ENCODE results near the gene C16orf78.

C16orf78 gene

GRCh38 chr16:49348408-49349176, 25.0 kb upstream of the C16orf78 start:
- no peak overlapping the region for H3K4me3 ChIP-seq (ENCODE audit: low read length)
- DNase-seq (ENCODE audit: low read depth) = no peak
- no peak for TF ChIP-seq CTCF (IDR thresholded peaks at IDR 0.05; ENCODE audit: insufficient read depth, low read depth, low read length, missing control alignments)

- no peak overlapping the region for H3K4me3 ChIP-seq (ENCODE audit: low read length)
- no peak for DNase-seq (ENCODE audit: low read depth)
- TF ChIP-seq CTCF (IDR thresholded peaks at IDR 0.05; ENCODE audit: insufficient read depth, low read depth, low read length, missing control alignments) = no peak
Measured at GRCh38 chr16:49349446-49350168, 24.0 kb upstream of the C16orf78 start.

- TF ChIP-seq CTCF (IDR thresholded peaks at IDR 0.05; ENCODE audit: insufficient read depth, low read depth, low read length, missing control alignments) = peak; percentile 81
- no peak overlapping the region for H3K4me3 ChIP-seq (ENCODE audit: low read length)
- peak; percentile 50 for DNase-seq (ENCODE audit: low read depth)
Measured at GRCh38 chr16:49350265-49351095, 23.1 kb upstream of the C16orf78 start.

GRCh38 chr16:49351096-49351487, 22.5 kb upstream of the C16orf78 start:
- TF ChIP-seq CTCF (IDR thresholded peaks at IDR 0.05; ENCODE audit: insufficient read depth, low read depth, low read length, missing control alignments) = no peak
- no peak for DNase-seq (ENCODE audit: low read depth)
- H3K4me3 ChIP-seq (ENCODE audit: low read length) = no peak overlapping the region

GRCh38 chr16:49352892-49353291, 20.7 kb upstream of the C16orf78 start:
- TF ChIP-seq CTCF (IDR thresholded peaks at IDR 0.05; ENCODE audit: insufficient read depth, low read depth, low read length, missing control alignments) = no peak
- H3K4me3 ChIP-seq (ENCODE audit: low read length) = no peak overlapping the region
- DNase-seq (ENCODE audit: low read depth) = no peak

- no peak for TF ChIP-seq CTCF (IDR thresholded peaks at IDR 0.05; ENCODE audit: insufficient read depth, low read depth, low read length, missing control alignments)
- H3K4me3 ChIP-seq (ENCODE audit: low read length) = no peak overlapping the region
- no peak for DNase-seq (ENCODE audit: low read depth)
Measured at GRCh38 chr16:49353680-49354079, 19.9 kb upstream of the C16orf78 start.

Measured in epithelial cell of esophagus (primary cell).